Thyroid gland (tissue), 4 donors: ENCODE data around the gene USP37.

ENCODE experiments used
- CTCF ChIP-seq, 6 experiments: fragments of 200-600 bp in 3 of 6; fragments of 450-650 bp in 3 of 6; sonication (generic) in 3 of 6; IDR thresholded peaks; one replicate each; pipeline ENCODE4 v1.5.1; 2016 to 2019; ENCODE audit warnings: antibody characterized with exemption in 6 of 6, mild to moderate bottlenecking in 2 of 6, inconsistent platforms in 1 of 6, moderate library complexity in 1 of 6
- POLR2A ChIP-seq, 2 donors: fragments of 450-650 bp; IDR thresholded peaks; one replicate each; pipeline ENCODE4 v1.6.1; 2017; ENCODE audit warnings: antibody characterized with exemption in 2 of 2, mild to moderate bottlenecking in 2 of 2, moderate library complexity in 1 of 2

DNA sequence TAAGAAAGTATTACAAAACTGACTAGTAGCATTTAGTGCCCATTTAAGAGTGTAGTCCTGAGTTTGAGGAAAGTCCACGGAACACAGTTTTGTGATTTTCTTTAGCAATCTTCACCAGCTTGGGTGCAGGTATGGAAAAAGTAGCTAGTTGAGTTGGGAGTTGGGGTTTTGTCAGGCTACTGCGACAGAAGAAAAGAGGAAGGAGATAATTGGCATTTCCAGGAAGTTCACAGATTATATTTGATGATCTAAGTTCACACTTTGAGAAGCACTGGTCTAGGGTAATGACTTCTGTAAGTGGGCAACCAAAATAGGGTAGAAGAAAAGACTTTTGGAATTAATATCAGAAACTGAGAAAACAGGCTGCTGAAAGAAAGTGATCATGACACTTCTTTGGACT lies 97.1 kb downstream of the USP37 start:
- TF ChIP-seq CTCF (IDR thresholded peaks at IDR 0.05) (no peak), POLR2A (IDR thresholded peaks at IDR 0.05) (no peak)
